OCI-LY1 (cell line): Measurements from ENCODE around the gene SLC46A3.

ENCODE experiments used
- EZH2 ChIP-seq: fragments of 200-600 bp; sonication (generic), shearing (Covaris generic); IDR thresholded peaks from 2 replicates; pipeline ENCODE4 v1.8.0; 2017; ENCODE audit warnings: borderline replicate concordance, mixed run types, mild to moderate bottlenecking, antibody characterized with exemption, low read length, moderate library complexity, mixed read lengths
- TF ChIP-seq, protein P1 (sequence below): fragments of 200-600 bp; sonication (generic), shearing (Covaris generic); IDR thresholded peaks from 2 replicates; pipeline ENCODE4 v1.5.1; 2017; ENCODE audit warnings: mild to moderate bottlenecking, antibody characterized with exemption, low read length, moderate library complexity, mixed read lengths

- TF ChIP-seq, protein P1, sequence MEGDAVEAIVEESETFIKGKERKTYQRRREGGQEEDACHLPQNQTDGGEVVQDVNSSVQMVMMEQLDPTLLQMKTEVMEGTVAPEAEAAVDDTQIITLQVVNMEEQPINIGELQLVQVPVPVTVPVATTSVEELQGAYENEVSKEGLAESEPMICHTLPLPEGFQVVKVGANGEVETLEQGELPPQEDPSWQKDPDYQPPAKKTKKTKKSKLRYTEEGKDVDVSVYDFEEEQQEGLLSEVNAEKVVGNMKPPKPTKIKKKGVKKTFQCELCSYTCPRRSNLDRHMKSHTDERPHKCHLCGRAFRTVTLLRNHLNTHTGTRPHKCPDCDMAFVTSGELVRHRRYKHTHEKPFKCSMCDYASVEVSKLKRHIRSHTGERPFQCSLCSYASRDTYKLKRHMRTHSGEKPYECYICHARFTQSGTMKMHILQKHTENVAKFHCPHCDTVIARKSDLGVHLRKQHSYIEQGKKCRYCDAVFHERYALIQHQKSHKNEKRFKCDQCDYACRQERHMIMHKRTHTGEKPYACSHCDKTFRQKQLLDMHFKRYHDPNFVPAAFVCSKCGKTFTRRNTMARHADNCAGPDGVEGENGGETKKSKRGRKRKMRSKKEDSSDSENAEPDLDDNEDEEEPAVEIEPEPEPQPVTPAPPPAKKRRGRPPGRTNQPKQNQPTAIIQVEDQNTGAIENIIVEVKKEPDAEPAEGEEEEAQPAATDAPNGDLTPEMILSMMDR = no peak
- no peak for TF ChIP-seq EZH2
These were observed 32.9 kb downstream of the SLC46A3 start for GRCh38 chr13:28685892-28686291.
